Fibroblast of lung (primary cell): ENCODE data around the gene GNAI1. TPM values are rescaled to one million over a fixed set of nuclear protein-coding genes. Genes with fewer than 3 reads are reported as not detected.

Experiments
- DNase-seq, 2 donors: peaks; one replicate each; pipeline versions ENCODE4 v3.0.0 to v3.0.0-alpha.2; 2010; ENCODE audit warnings: low read depth in 2 of 2
- H2AFZ ChIP-seq: 2 replicates; pipeline ENCODE4 v1.5.1; 2012; ENCODE audit warnings: low read length, control low read depth, inconsistent platforms
- H3K27ac ChIP-seq: 2 replicates; pipeline ENCODE4 v1.5.1; 2011; ENCODE audit warnings: low read length, control low read depth; ENCODE audit not compliant: insufficient read depth
- H3K27me3 ChIP-seq: 2 replicates; pipeline ENCODE4 v1.5.1; 2011; ENCODE audit warnings: mild to moderate bottlenecking, low read length; ENCODE audit not compliant: control insufficient read depth, insufficient read depth
- H3K36me3 ChIP-seq: 2 replicates; pipeline ENCODE4 v1.5.1; 2011; ENCODE audit warnings: low read length; ENCODE audit not compliant: control insufficient read depth, insufficient read depth
- H3K4me1 ChIP-seq: 2 replicates; pipeline ENCODE4 v1.5.1; 2011; ENCODE audit warnings: low read length; ENCODE audit not compliant: control insufficient read depth, insufficient read depth; ENCODE audit errors: extremely low read depth
- H3K4me2 ChIP-seq: 2 replicates; pipeline ENCODE4 v1.5.1; 2011; ENCODE audit warnings: low read length, control low read depth; ENCODE audit not compliant: insufficient read depth; ENCODE audit errors: extremely low read depth
- H3K4me3 ChIP-seq, 4 experiments: fragments of 200-600 bp in 1 of 4; sonication (generic) in 1 of 4; replicated peaks in 1 of 4; 2 replicates each; pipeline ENCODE4 v1.5.1; 2011 to 2016; ENCODE audit warnings: low read length in 4 of 4, low read depth in 3 of 4, mild to moderate bottlenecking in 3 of 4, control low read depth in 2 of 4, inconsistent platforms in 1 of 4, mixed read lengths in 1 of 4; ENCODE audit not compliant: insufficient read depth in 1 of 4; ENCODE audit errors: control extremely low read depth in 1 of 4
- H3K79me2 ChIP-seq: 2 replicates; pipeline ENCODE4 v1.5.1; 2012; ENCODE audit warnings: mild to moderate bottlenecking, low read length, inconsistent platforms; ENCODE audit not compliant: control insufficient read depth, insufficient read depth
- H3K9ac ChIP-seq: 2 replicates; pipeline ENCODE4 v1.5.1; 2011; ENCODE audit warnings: mild to moderate bottlenecking, low read length, control low read depth; ENCODE audit not compliant: insufficient read depth
- H3K9me3 ChIP-seq: 2 replicates; pipeline ENCODE4 v1.5.1; 2012; ENCODE audit warnings: low read depth, low read length; ENCODE audit not compliant: control insufficient read depth, insufficient read depth
- H4K20me1 ChIP-seq: 2 replicates; pipeline ENCODE4 v1.5.1; 2011; ENCODE audit warnings: low read length; ENCODE audit not compliant: control insufficient read depth, insufficient read depth; ENCODE audit errors: extremely low read depth
- CTCF ChIP-seq, 2 donors: IDR thresholded peaks in 1 of 2; conservative IDR thresholded peaks in 1 of 2; 1 replicate in 1 of 2; 2 replicates in 1 of 2; pipeline ENCODE4 v1.5.1; 2011 to 2012; ENCODE audit warnings: low read length in 2 of 2, control low read depth in 1 of 2, inconsistent platforms in 1 of 2, low read depth in 1 of 2, mild to moderate bottlenecking in 1 of 2
- EZH2 ChIP-seq: IDR thresholded peaks from 2 replicates; pipeline ENCODE4 v1.5.1; 2012; ENCODE audit warnings: low read length, control low read depth, mild to moderate bottlenecking; ENCODE audit errors: missing control alignments
- polyA plus RNA-seq, 2 donors: library from polyadenylated mRNA; depleted of rRNA in 1 of 2; stranded (reverse) in 1 of 2; unstranded in 1 of 2; fragments of >200 nt; gene quantifications; 2 replicates each; pipeline ENCODE4 v1.2.1, GENCODE V29; 2011 to 2012; ENCODE audit warnings: missing spikeins in 1 of 2
- total RNA-seq: library from RNA; depleted of rRNA; stranded (reverse); fragments of >200 nt; gene quantifications from 2 replicates; pipeline ENCODE4 v1.2.1, GENCODE V29; 2014

Gene GNAI1
- total and polyA plus RNA-seq, 2 donors (not counting 1 experiment from before 2014, with no cell fraction given): 68.9 to 81.8 TPM

- Histone ChIP-seq H3K4me1 (no peaks in the 10 kb centered on the region), H3K9ac (no peak overlapping the region), H2AFZ (peak overlapping the region; percentile 10), H4K20me1 (no peaks in the 10 kb centered on the region), H3K27me3 (no peaks in the 10 kb centered on the region), H3K9me3 (no peaks in the 10 kb centered on the region), H3K36me3 (no peaks in the 10 kb centered on the region), H3K27ac (no peak overlapping the region), H3K4me3 (no peak overlapping the region), H3K4me2 (no peak overlapping the region), H3K79me2 (no peaks in the 10 kb centered on the region)
- no peak for DNase-seq
- TF ChIP-seq CTCF (conservative IDR thresholded peaks at IDR 0.05 in 1 of 2, IDR thresholded peaks at IDR 0.05 in 1 of 2; ENCODE audit: low read depth in 1 of 2, low read length in 2 of 2) (no peak), EZH2 (no peak)
These were observed 27.4 kb upstream of the GNAI1 start for GRCh38 chr7:80107278-80107677.

- no peak overlapping the region for H2AFZ ChIP-seq
- no peak overlapping the region for H3K4me2 ChIP-seq
- no peaks in the 10 kb centered on the region for H4K20me1 ChIP-seq
- DNase-seq: no peak
- H3K27me3 ChIP-seq: no peaks in the 10 kb centered on the region
- TF ChIP-seq EZH2: no peak
- no peak for TF ChIP-seq CTCF (conservative IDR thresholded peaks at IDR 0.05 in 1 of 2, IDR thresholded peaks at IDR 0.05 in 1 of 2; ENCODE audit: low read depth in 1 of 2, low read length in 2 of 2)
- no peaks in the 10 kb centered on the region for H3K9me3 ChIP-seq
- H3K27ac ChIP-seq: no peak overlapping the region
- no peaks in the 10 kb centered on the region for H3K36me3 ChIP-seq
- H3K79me2 ChIP-seq: no peaks in the 10 kb centered on the region
- no peak overlapping the region for H3K9ac ChIP-seq
- no peak overlapping the region for H3K4me3 ChIP-seq
- H3K4me1 ChIP-seq: no peaks in the 10 kb centered on the region
These were observed 24.3 kb upstream of the GNAI1 start for GRCh38 chr7:80110376-80110775.

GRCh38 chr7:80114159-80114558, 20.5 kb upstream of the GNAI1 start:
- Histone ChIP-seq H3K9me3 (no peaks in the 10 kb centered on the region), H3K9ac (no peak overlapping the region), H3K36me3 (no peaks in the 10 kb centered on the region), H3K27me3 (no peaks in the 10 kb centered on the region), H3K27ac (no peak overlapping the region), H3K79me2 (no peaks in the 10 kb centered on the region), H4K20me1 (no peaks in the 10 kb centered on the region), H3K4me1 (no peaks in the 10 kb centered on the region), H3K4me2 (no peak overlapping the region), H3K4me3 (no peak overlapping the region), H2AFZ (no peak overlapping the region)
- TF ChIP-seq CTCF (conservative IDR thresholded peaks at IDR 0.05 in 1 of 2, IDR thresholded peaks at IDR 0.05 in 1 of 2; ENCODE audit: low read depth in 1 of 2, low read length in 2 of 2) (no peak), EZH2 (no peak)
- DNase-seq: no peak
